ENCODE results near the gene OLA1. TPM values are rescaled to one million over a fixed set of nuclear protein-coding genes. Genes with fewer than 3 reads are reported as not detected.
A peak's percentile ranks its signal among the peaks of the same experiment; 100 is the strongest.

Gene OLA1
- total and polyA plus RNA-seq, 9 of the 15 experiments (the other 6 are each of a cell fraction or from before 2014, with no cell fraction given), result 208 to 353 (median 225) TPM

DNA sequence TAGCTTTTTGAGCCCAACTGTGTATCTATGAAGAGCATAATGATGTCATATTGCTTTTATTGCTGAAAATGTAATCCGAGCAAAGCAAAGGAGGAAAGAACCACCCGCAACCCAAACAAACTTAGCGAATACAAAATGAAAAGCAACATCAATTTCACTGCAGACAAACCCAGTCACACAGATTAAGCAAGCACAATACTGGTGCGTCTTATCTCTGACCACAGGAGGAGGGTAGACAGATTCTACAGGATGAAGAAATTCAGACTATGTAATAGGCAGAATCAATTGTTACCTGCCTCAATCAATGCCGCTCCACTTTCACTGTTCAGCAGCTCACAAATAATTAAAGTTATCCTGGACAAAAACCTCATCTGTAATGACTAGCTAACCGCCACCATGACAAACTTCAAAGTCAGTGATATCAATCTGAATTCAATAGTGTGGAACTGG, 167.6 kb downstream of the OLA1 start (continued):
- no peak for TF ChIP-seq POLR2AphosphoS5 (IDR thresholded peaks at IDR 0.05; ENCODE audit: control insufficient read depth, insufficient read depth, low read depth, low read length)
- TF ChIP-seq CEBPB (tag; IDR thresholded peaks at IDR 0.05), result peak; percentile 85
- peak; percentile 58 for TF ChIP-seq ARID1B (IDR thresholded peaks at IDR 0.05)
- no peak for TF ChIP-seq MEF2D (tag; conservative IDR thresholded peaks at IDR 0.05; ENCODE audit: low read depth)
- peak; percentile 77 for TF ChIP-seq CBFA2T3 (IDR thresholded peaks at IDR 0.05)
- TF ChIP-seq TRIM24 (IDR thresholded peaks at IDR 0.05), result peak in 1 of 2 experiments; percentile 8; a peak in 2 of 4 replicates
- TF ChIP-seq PHF21A (IDR thresholded peaks at IDR 0.05; ENCODE audit: borderline replicate concordance, low read depth), result no peak
- TF ChIP-seq RB1 (IDR thresholded peaks at IDR 0.05; ENCODE audit: low read depth), result no peak
- TF ChIP-seq KAT2B (IDR thresholded peaks at IDR 0.05; ENCODE audit: low read depth, low read length), result no peak
- TF ChIP-seq TCF3 (CRISPR knock-in tag; IDR thresholded peaks at IDR 0.05), result peak; percentile 53
- no peak; the same call in 1 of the 2 replicates for TF ChIP-seq MCM2 (IDR thresholded peaks at IDR 0.05; ENCODE audit: low read depth)
- no peak for TF ChIP-seq POLR3G (IDR thresholded peaks at IDR 0.05; ENCODE audit: extremely low read depth, insufficient read length, insufficient replicate concordance)
- no peak for TF ChIP-seq HMGXB4 (CRISPR knock-in tag; IDR thresholded peaks at IDR 0.05)
- TF ChIP-seq NR2C2 (CRISPR knock-in tag; IDR thresholded peaks at IDR 0.05), result no peak
- TF ChIP-seq NR2C2 (tag; IDR thresholded peaks at IDR 0.05), result no peak
- no peak for TF ChIP-seq ZNF764 (CRISPR knock-in tag; IDR thresholded peaks at IDR 0.05; ENCODE audit: low read depth)
- no peak for TF ChIP-seq SUPT5H (IDR thresholded peaks at IDR 0.05)
- TF ChIP-seq CCNT2 (IDR thresholded peaks at IDR 0.05; ENCODE audit: borderline replicate concordance, extremely low read depth, insufficient read length, low read depth, low read length), result no peak
- TF ChIP-seq SRSF7 (optimal IDR thresholded peaks at IDR 0.05; ENCODE audit: low read depth, low read length), result no peak
- no peak for TF ChIP-seq ZBTB5 (IDR thresholded peaks at IDR 0.05)
- no peak for TF ChIP-seq SMAD3 (CRISPR knock-in tag; conservative IDR thresholded peaks at IDR 0.05)
- TF ChIP-seq, protein P1, sequence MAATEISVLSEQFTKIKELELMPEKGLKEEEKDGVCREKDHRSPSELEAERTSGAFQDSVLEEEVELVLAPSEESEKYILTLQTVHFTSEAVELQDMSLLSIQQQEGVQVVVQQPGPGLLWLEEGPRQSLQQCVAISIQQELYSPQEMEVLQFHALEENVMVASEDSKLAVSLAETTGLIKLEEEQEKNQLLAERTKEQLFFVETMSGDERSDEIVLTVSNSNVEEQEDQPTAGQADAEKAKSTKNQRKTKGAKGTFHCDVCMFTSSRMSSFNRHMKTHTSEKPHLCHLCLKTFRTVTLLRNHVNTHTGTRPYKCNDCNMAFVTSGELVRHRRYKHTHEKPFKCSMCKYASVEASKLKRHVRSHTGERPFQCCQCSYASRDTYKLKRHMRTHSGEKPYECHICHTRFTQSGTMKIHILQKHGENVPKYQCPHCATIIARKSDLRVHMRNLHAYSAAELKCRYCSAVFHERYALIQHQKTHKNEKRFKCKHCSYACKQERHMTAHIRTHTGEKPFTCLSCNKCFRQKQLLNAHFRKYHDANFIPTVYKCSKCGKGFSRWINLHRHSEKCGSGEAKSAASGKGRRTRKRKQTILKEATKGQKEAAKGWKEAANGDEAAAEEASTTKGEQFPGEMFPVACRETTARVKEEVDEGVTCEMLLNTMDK (IDR thresholded peaks at IDR 0.05; ENCODE audit: borderline replicate concordance, insufficient read depth, low read depth, low read length, poor library complexity, severe bottlenecking), result no peak
- no peak for TF ChIP-seq COPS2 (conservative IDR thresholded peaks at IDR 0.05)

Data from K562 (cell line).